GM21737 (cell line): ENCODE data around the gene RIF1.

Source experiments
- ATAC-seq: cut with Tn5 transposase; IDR thresholded peaks from one replicate; pipeline ENCODE4 v1.9.1; 2021; ENCODE audit warnings: mild to moderate bottlenecking, moderate library complexity; ENCODE audit not compliant: unreplicated experiment

RIF1 gene

GRCh38 chr2:151409601-151410484, at the start of gene RIF1:
Gene RIF1, plus strand, starts transcription at chr2:151409902. Its CDS starts 522 bp downstream, at chr2:151410424.
- ATAC-seq, result peak; percentile 94

- no peak for ATAC-seq
Observed at GRCh38 chr2:151361674-151362370, 47.9 kb upstream of the RIF1 start.

- ATAC-seq, result peak; percentile 77
Observed at GRCh38 chr2:151363709-151364108, 46.0 kb upstream of the RIF1 start.

- no peak for ATAC-seq
Observed at GRCh38 chr2:151367571-151367970, 42.1 kb upstream of the RIF1 start.

- peak; percentile 91 for ATAC-seq
Observed at GRCh38 chr2:151374436-151374835, 35.3 kb upstream of the RIF1 start.

GRCh38 chr2:151379169-151379568, 30.5 kb upstream of the RIF1 start:
- no peak for ATAC-seq

- ATAC-seq, result no peak
Observed at GRCh38 chr2:151380580-151381235, 29.0 kb upstream of the RIF1 start.

- no peak for ATAC-seq
Observed at GRCh38 chr2:151381266-151381665, 28.4 kb upstream of the RIF1 start.

GRCh38 chr2:151388011-151388410, 21.7 kb upstream of the RIF1 start:
- no peak for ATAC-seq

GRCh38 chr2:151391436-151391835, 18.3 kb upstream of the RIF1 start:
- ATAC-seq, result no peak

GRCh38 chr2:151394509-151394908, 15.2 kb upstream of the RIF1 start:
- no peak for ATAC-seq

- ATAC-seq, result no peak
Observed at GRCh38 chr2:151395509-151396374, 14.0 kb upstream of the RIF1 start.

GRCh38 chr2:151399981-151400380, 9.7 kb upstream of the RIF1 start:
- ATAC-seq, result no peak

GRCh38 chr2:151401149-151401548, 8.6 kb upstream of the RIF1 start:
- no peak for ATAC-seq

GRCh38 chr2:151403914-151404313, 5.8 kb upstream of the RIF1 start:
- no peak for ATAC-seq

GRCh38 chr2:151405376-151405775, 4.3 kb upstream of the RIF1 start:
- no peak for ATAC-seq

- no peak for ATAC-seq
Observed at GRCh38 chr2:151407281-151407680, 2.4 kb upstream of the RIF1 start.

GRCh38 chr2:151408788-151409600, 708 bp upstream of the RIF1 start:
- no peak for ATAC-seq

GRCh38 chr2:151410485-151410834, 758 bp downstream of the RIF1 start:
- peak; percentile 32 for ATAC-seq

GRCh38 chr2:151417650-151418049, 7.9 kb downstream of the RIF1 start:
- no peak for ATAC-seq
